ENCODE measurements around the gene SARNP. TPM values are rescaled to one million over a fixed set of nuclear protein-coding genes. Genes with fewer than 3 reads are reported as not detected.

The SARNP gene
- total and polyA plus RNA-seq, 10 of the 15 experiments (the other 5 are each of a cell fraction or from before 2014, with no cell fraction given) = 77.6 to 445 (median 188) TPM

DNA sequence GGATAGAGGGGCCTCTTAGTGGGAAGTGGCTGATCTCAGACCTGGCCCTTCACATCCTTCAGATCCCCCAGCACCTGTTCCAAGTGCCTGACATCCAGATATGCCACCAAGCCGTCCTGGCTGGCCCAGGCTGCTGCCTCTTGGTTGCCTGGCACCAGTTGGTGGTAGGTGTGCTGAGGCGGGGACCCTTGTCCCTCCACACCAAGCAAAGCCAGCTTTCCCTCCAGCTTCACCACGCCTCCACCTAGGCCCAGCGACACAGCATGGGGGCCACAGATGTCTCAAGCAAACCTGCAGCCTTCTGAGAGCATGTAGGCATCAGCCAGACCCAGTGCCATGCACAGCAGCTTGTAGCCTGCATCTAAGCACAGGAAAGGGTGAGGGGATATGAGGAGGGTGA is 85.2 kb downstream of the SARNP start:
- ChIA-PET RAD21 (ENCODE audit: unreplicated experiment) (no interaction called here), SMC1A (ENCODE audit: uncharacterized antibody, unreplicated experiment) (interaction anchor here (0.9 kb wide), 1 partner anchor 17 kb away, joined by 4 read pairs; the partner anchor contains the start of gene BLOC1S1), CTCF (no interaction called here), POLR2A (no interaction called here)
- H3K4me1 ChIP-seq (ENCODE audit: control insufficient read depth, insufficient read depth, low read length) = peaks cover 5% of the 10 kb centered on the region
- no peaks in the 10 kb centered on the region for H4K20me1 ChIP-seq (ENCODE audit: control insufficient read depth, insufficient read depth)
- in situ Hi-C loops (cut with MboI) = no loop called here
- intact Hi-C loops (cut with micrococcal nuclease; ENCODE audit: unreplicated experiment) = loop anchor here (10.0 kb wide), 1 partner anchor 453 kb away; the partner anchor contains the start of gene SMARCC2
- H2AFZ ChIP-seq (ENCODE audit: control insufficient read depth, low read depth, low read length) = no peak overlapping the region
- no peaks in the 10 kb centered on the region for H3K27me3 ChIP-seq (replicated peaks in 1 of 2; ENCODE audit: control insufficient read depth in 2 of 2, insufficient read depth in 2 of 2, low read length in 1 of 2)
- H3K9me3 ChIP-seq (replicated peaks; ENCODE audit: control insufficient read depth, insufficient read depth, low read length) = no peaks in the 10 kb centered on the region
- no peak for FAIRE-seq
- no TSS peak for BruUV-seq (replicated peaks)
- no peaks in the 10 kb centered on the region for H3K36me3 ChIP-seq (ENCODE audit: control insufficient read depth in 2 of 2, insufficient read depth in 2 of 2, low read length in 1 of 2)
- H3K9ac ChIP-seq (ENCODE audit: control insufficient read depth, insufficient read depth, low read length) = no peak overlapping the region
- H3K79me2 ChIP-seq (ENCODE audit: control insufficient read depth, insufficient read depth, low read length) = peaks cover 11% of the 10 kb centered on the region
- no peak overlapping the region for H3K4me3 ChIP-seq
- no peak overlapping the region for H3K27ac ChIP-seq (ENCODE audit: control insufficient read depth, insufficient read depth)
- DNase-seq (ENCODE audit: low read depth, low spot score) = no peak
- ATAC-seq = no peak
- TF ChIP-seq ZNF622 (IDR thresholded peaks at IDR 0.05) = no peak
- TF ChIP-seq NBN (IDR thresholded peaks at IDR 0.05) = no peak
- no peak for TF ChIP-seq RELB (IDR thresholded peaks at IDR 0.05; ENCODE audit: low read depth)
- TF ChIP-seq MYB (IDR thresholded peaks at IDR 0.05; ENCODE audit: borderline replicate concordance, low read depth, low read length) = no peak
- TF ChIP-seq CHD2 (IDR thresholded peaks at IDR 0.05; ENCODE audit: borderline replicate concordance, low read depth, low read length) = no peak
- TF ChIP-seq MYC (IDR thresholded peaks at IDR 0.05; ENCODE audit: insufficient read depth, insufficient read length, insufficient replicate concordance, low read length, severe bottlenecking) = no peak
- TF ChIP-seq, protein P1, sequence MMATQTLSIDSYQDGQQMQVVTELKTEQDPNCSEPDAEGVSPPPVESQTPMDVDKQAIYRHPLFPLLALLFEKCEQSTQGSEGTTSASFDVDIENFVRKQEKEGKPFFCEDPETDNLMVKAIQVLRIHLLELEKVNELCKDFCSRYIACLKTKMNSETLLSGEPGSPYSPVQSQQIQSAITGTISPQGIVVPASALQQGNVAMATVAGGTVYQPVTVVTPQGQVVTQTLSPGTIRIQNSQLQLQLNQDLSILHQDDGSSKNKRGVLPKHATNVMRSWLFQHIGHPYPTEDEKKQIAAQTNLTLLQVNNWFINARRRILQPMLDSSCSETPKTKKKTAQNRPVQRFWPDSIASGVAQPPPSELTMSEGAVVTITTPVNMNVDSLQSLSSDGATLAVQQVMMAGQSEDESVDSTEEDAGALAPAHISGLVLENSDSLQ (IDR thresholded peaks at IDR 0.05) = no peak
- TF ChIP-seq ZBTB40 (IDR thresholded peaks at IDR 0.05; ENCODE audit: borderline replicate concordance) = no peak
- TF ChIP-seq E2F8 (IDR thresholded peaks at IDR 0.05; ENCODE audit: low read depth, partially characterized antibody) = no peak
- TF ChIP-seq ZNF384 (IDR thresholded peaks at IDR 0.05; ENCODE audit: borderline replicate concordance, low read depth, low read length) = no peak
- TF ChIP-seq EP300 (IDR thresholded peaks at IDR 0.05; ENCODE audit: borderline replicate concordance in 1 of 2, control insufficient read depth in 1 of 2, low read depth in 2 of 2, low read length in 2 of 2) = no peak
- WGBS (ENCODE audit: insufficient coverage, insufficient replicate concordance, low lambda C conversion rate, missing lambda C conversion rate) = 36% methylated on average over 4 of the region's 4 CpGs
- H3K4me2 ChIP-seq (ENCODE audit: control insufficient read depth, insufficient read depth) = no peak overlapping the region

All from GM12878 (cell line).